HK-2 (cell line): Measurements from ENCODE around the gene RAI14.

Experiments used
- DNase-seq: peaks from one replicate; pipeline ENCODE4 v3.0.0-alpha.2; 2018; ENCODE audit not compliant: unreplicated experiment

Gene RAI14

DNA sequence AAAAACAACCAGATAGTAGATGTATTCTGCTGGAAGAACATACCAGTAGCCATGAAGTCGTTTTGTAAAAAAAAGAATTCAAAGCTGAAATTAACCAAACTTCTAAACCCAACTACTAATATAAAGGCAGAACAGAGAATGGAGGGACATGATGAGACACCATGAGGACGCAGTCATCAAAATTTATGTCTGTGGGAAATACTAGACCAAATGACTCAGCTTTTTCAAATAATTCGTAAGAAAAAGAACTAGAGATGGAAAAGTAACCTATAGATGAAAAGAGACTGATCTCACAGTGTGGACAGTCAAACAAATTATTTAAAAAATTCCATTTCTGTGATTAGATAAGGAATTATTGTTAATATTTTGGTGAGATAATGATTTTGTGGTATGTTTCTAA lies 193.1 kb downstream of the RAI14 start:
- no peak for DNase-seq

DNA sequence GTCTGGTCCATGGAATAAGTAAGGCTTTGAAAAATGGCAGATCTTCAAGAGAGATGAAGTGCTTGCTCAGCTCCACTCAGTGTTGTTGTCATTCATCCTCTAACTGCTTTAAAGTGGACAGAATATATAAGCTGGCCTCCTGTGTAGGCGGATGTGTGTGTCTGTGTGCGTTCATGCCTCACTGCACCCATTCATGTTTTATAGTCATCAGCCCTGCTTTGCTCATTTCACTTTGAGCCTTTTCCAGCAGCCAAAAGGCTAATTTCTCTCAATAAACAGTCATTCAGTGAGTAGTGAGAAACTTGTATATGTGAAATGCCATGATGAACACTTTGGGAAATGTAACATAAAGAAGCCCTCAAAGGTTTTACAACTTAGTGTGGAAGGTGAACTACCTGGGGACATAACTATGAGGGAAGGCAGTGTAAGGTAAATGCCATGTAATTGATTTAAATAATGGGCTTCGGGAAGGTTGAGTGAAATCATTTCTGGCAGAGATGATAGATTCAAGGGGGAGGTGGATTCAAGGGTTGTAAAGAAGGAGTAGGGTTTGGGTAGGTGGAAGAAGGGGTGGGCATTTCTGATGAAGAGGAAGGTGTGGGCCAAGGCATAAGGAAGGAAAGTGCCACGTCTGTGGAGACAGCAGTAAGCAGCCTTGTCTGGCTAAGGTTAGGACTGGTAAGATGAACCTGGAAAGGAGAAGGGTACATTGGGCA lies 198.5 kb downstream of the RAI14 start:
- DNase-seq: no peak

DNA sequence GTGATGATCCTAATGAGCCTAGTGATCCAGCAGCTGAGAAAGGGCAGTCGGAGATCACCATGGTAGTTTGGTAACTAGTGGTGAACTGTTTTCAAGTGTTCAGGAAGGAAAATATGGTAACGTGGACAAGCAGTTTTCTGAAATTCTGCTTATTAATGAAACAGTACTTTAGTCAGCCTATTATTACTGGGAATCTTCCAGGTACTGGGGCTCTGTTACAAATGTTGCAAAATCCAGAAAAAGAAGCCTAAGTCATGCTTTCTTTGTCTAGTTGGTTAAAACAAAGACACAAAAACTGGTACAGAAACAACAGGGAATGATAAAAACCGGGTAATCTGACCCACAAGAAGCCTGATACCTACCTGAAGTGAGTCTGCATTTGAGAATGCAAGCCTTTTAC lies 201.0 kb downstream of the RAI14 start:
- no peak for DNase-seq

DNA sequence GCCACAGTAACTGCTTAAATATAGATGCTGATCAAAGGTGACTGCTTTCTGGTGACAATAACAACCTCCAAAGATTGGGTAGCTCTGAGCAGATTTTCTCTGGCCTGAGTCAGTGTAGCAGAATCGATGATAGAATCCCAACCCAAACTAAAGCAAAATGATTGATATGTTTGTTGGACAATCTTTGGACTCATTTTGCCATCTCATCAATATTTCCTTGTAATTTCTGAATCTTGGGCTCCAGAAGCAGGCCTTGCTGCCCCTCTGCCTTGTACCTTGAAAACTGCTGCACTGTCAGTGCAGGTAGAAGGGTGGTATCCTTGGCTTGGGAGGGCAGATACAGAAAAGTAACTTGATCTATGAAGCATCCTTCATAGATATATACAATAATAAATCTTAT lies 201.8 kb downstream of the RAI14 start:
- DNase-seq: no peak

DNA sequence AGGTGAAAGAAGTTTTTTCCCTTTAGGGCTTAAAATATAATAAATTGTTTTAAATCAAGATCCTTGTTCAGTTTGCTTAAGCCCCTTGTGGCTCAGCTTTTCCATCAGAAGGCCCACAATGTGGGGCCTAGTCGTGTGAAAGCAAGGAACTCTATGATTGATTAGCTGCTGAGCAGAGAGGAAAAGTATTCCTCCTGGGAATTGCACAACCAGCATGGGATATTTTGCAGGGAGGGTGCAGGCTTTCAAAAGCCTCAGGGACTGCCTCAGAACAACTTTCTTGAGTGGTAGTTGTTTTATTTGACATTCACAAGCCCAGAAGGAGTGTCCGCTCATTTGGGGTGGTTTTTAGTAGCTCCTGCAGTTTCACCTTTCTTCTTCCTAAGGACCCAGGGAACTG lies 202.7 kb downstream of the RAI14 start:
- no peak for DNase-seq

DNA sequence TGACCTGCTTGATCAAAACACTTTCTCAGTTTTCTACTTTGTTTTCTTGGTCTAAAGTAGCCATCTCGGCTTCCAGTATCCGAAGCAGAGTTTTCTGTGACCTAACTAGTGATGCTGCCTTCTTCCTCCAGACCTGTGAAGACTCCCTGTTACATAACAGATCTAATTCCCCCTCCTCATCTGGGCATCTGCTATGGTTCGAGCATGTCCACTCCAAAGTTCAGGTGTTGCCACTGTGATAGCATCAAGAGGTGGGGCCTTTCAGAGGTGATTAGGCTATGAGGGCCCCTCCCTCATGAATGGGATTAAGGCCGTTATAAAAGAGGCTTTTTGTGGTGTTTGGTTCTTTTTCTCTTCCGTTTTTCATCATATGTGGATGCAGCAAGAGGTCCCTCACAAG lies 203.1 kb downstream of the RAI14 start:
- DNase-seq: no peak

DNA sequence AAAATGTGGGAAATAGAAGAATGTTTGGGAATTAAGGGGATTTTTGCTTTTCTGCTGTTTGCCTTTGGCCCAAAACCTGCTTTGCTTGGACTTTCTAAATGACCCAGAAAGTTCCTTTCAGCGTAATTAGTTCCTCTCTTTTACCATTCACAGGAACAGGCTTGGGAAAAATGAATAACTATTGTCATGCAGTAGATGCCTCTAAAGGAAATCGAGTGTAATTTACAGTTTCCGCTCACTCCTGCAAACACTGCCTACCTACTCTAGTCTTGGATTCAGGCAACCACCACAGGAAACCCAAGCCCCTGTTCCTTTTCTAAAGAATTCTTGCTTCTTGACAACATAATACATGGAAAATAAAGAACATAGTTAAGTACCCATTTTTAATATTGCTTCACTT lies 207.8 kb downstream of the RAI14 start:
- DNase-seq: no peak

DNA sequence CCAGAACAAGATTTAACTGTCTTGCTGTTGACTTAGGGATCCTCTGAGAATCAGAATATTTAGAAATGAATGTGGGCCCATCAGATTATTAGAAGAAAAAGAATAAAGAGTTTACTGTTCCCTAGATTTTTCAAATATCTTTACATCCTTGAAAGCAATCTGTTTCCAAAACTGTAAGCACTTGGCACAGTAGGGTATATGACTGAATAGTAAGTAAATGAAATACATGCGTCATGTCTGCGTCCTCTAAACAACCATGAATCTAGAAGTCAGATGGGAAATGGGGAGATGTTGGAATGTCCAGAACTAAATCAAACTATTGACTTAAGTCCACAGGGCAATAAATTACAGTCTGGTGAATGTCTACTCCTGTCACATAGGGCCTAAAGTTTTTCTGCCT lies 209.0 kb downstream of the RAI14 start:
- DNase-seq: no peak

DNA sequence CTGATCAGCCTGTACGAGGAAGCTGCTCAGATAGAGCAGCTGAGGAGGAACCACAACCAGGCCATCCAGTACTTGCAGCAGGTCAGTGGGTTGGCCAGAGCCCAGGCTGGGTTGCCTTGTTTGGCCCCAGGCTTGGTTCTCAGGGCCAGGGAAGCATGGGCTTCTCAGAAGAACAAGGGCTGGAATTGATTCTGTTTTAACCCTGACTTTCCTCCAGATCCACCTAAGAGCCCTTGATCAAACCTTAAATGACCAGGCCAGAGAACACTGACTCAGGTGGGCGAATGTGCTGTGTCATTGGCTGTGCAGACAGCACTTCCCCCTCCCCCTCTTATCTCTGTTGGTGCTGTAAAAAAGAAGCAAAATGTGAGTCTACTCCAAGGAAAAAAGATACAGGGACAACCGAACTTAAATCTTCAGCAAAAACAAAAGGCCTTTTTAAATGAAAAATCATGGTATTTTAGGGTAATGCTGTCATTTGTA lies 210.9 kb downstream of the RAI14 start:
- DNase-seq: no peak

DNA sequence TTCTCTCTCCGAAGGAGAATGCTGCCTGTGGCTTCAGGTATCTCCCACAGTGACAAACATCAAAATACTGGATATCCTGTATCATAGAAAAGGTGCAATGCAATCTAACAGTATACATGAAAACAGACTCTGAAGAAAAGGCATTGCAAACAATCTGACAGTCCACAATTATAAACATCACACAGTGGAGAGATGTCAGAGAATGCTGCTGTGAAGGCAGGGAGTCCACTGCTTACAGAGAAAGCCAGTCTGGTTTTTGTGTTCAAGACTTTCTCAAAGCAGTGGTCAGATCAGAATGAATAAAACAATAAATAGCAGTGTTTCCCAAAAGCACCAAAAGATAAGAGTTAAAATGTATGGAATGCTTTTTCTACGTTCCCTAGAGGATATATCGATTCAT lies 211.5 kb downstream of the RAI14 start:
- no peak for DNase-seq

DNA sequence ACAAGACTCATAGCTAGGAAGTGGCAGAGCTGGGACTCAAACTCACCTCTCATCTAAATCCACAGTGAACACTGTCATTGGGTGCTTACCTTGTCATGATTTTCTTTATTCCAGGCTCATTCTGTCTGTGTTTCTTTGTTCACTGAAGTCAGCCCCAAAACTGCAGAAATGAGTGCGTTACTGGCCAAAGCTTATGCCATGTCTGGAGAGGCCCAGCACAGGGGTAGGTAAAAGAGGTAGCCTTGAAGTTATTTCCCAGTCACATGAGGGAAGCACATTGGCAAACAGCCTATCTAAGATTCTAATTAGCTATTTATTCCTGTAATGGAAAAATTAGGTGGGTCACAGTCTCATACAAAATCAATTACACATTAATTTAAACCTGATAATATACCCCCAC lies 212.7 kb downstream of the RAI14 start:
- DNase-seq: no peak

DNA sequence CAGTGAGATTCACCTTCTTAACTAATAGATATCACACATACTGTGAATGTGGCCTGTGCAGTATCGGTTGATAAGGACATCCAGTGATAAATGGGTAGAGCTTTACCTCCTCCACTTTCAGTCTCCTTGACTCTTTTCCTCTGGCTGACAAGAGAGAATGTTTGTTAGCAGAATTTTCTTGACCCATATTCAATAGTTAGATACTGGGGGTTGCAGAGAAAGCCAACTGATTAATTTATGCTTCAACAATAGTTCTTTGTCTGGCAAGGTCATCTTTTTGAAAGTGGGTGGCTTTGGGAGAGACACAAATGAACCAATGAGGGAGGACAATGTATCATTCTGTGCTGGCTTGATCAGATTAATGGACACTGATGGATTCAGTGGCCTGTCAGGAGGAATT lies 213.1 kb downstream of the RAI14 start:
- DNase-seq: no peak

DNA sequence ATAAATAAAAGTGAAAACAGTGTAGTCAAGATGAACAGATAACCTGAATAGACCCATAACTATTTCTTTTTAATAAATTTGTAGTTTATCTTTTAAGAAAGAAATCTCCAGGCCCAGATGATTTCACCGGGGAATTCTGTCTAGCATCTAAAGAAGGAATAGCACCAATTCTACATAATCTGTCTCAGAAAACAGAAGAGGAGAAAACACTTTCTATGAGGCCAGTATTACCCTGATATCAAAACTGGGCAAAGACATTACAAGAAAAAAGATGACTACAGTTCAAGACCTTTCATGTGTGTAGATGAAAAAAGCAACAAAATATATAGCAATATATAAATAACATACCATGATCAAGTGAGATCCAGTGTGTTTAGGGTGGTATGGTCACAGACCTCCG lies 214.3 kb downstream of the RAI14 start:
- no peak for DNase-seq

DNA sequence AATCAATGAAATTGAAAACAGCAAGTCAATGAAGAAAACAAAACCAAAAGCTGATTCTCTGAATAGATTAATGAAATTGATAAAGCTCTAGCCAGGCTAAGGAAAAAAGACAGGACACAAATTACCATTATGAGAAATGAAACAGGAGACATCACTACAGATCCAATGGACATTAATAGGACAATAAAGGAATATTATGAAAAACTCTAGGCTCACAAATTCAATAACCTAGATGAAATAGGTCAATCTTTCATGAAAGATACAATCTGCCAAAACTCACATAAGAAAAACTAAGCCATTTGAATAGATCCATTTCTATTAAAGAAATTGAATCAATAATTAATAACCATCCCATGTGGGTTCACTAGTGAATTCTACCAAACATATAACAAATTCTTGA lies 220.1 kb downstream of the RAI14 start:
- no peak for DNase-seq

DNA sequence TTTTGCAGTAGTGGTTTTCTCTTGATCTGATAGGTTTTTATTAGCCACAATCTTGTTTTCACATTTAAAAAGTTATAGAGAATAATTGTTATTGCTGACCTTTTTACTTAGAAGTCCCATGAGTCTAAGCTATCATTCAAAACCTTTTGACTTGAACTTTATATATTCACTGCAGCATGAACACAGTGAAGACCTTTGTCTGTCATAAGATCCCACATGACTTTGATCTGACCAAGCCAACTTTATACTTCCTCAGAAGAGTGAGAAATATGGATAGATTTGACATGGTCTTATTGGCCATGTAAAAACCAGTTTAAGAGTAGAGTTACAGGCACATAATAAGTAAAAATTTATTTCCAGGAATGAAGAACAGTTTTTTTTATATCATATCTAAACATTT lies 225.1 kb downstream of the RAI14 start:
- no peak for DNase-seq
